AG09309 (cell line): ENCODE results near the gene SUMO2.

Source experiments
- DNase-seq: peaks from one replicate; pipeline ENCODE4 v3.0.0-alpha.2; 2010; ENCODE audit warnings: low read depth
- H3K4me3 ChIP-seq: 2 replicates; pipeline ENCODE4 v1.5.1; 2011; ENCODE audit warnings: mild to moderate bottlenecking, low read depth, low read length, moderate library complexity; ENCODE audit not compliant: control insufficient read depth
- CTCF ChIP-seq: IDR thresholded peaks from 2 replicates; pipeline ENCODE4 v1.5.1; 2011; ENCODE audit warnings: mild to moderate bottlenecking, low read depth, low read length, inconsistent platforms; ENCODE audit not compliant: insufficient read depth, control insufficient read depth; ENCODE audit errors: missing control alignments

The SUMO2 gene

GRCh38 chr17:75155191-75155601 lies 27.6 kb downstream of the SUMO2 start:
- DNase-seq = no peak
- no peak for TF ChIP-seq CTCF
- no peak overlapping the region for H3K4me3 ChIP-seq

GRCh38 chr17:75154195-75155106 lies 28.3 kb downstream of the SUMO2 start, which contains the start of gene JPT1:
TSS of gene JPT1 (minus strand) at chr17:75154512. CDS start at chr17:75154397, 115 bp downstream.
- H3K4me3 ChIP-seq = peak within 1 kb of the TSS; percentile 84
- DNase-seq = peak; percentile 94
- TF ChIP-seq CTCF = no peak

- no peak for TF ChIP-seq CTCF
- no peak for DNase-seq
- peak overlapping the region; percentile 84 for H3K4me3 ChIP-seq
These were observed 29.0 kb downstream of the SUMO2 start for GRCh38 chr17:75153780-75154194.

- no peak for DNase-seq
- peak overlapping the region; percentile 84 for H3K4me3 ChIP-seq
- TF ChIP-seq CTCF = no peak
These were observed 29.6 kb downstream of the SUMO2 start for GRCh38 chr17:75152922-75153779.

- TF ChIP-seq CTCF = no peak
- H3K4me3 ChIP-seq = peak overlapping the region; percentile 84; the same call in 1 of the 2 replicates
- DNase-seq = no peak
These were observed 30.2 kb downstream of the SUMO2 start for GRCh38 chr17:75152523-75152921.

GRCh38 chr17:75151930-75152329 lies 30.8 kb downstream of the SUMO2 start:
- no peak overlapping the region for H3K4me3 ChIP-seq
- DNase-seq = no peak
- no peak for TF ChIP-seq CTCF
